ENCODE results near the gene PRRC2B.

GRCh38 chr9:131500377-131500776, 106.5 kb downstream of the PRRC2B start:
- TF ChIP-seq CTCF (conservative IDR thresholded peaks at IDR 0.05; ENCODE audit: low read depth in 2 of 2) (no peak), POLR2AphosphoS5 (IDR thresholded peaks at IDR 0.05; ENCODE audit: low read depth) (no peak; the same call in 1 of the 2 replicates), EZH2phosphoT487 (IDR thresholded peaks at IDR 0.05; ENCODE audit: unreplicated experiment) (no peak), NANOG (IDR thresholded peaks at IDR 0.05; ENCODE audit: borderline replicate concordance) (no peak), EZH2 (IDR thresholded peaks at IDR 0.05; ENCODE audit: low read depth, unreplicated experiment) (no peak), ZNF114 (CRISPR knock-in tag; IDR thresholded peaks at IDR 0.05) (no peak), JUNB (IDR thresholded peaks at IDR 0.05; ENCODE audit: unreplicated experiment) (no peak), CREB1 (CRISPR knock-in tag; IDR thresholded peaks at IDR 0.05; ENCODE audit: low read depth) (no peak), REST (IDR thresholded peaks at IDR 0.05; ENCODE audit: unreplicated experiment) (no peak)
